MM.1S (cell line): Measurements from ENCODE around the gene KLHL9.

ENCODE experiments used
- DNase-seq: peaks from one replicate; pipeline ENCODE4 v3.0.0-alpha.2; 2015
- H2AFZ ChIP-seq: fragments of 300-600 bp; sonication (generic); 2 replicates; pipeline ENCODE4 v1.6.0; 2016; ENCODE audit warnings: antibody characterized with exemption, low read length
- H3F3A ChIP-seq: fragments of 300-600 bp; sonication (generic); 2 replicates; pipeline ENCODE4 v1.6.1; 2016; ENCODE audit warnings: mild to moderate bottlenecking, antibody characterized with exemption, low read length, moderate library complexity, mixed read lengths; ENCODE audit not compliant: insufficient read depth
- H3K27ac ChIP-seq: fragments of 300-600 bp; sonication (generic); 2 replicates; pipeline ENCODE4 v1.5.1; 2016; ENCODE audit warnings: mild to moderate bottlenecking, low read length
- H3K27me3 ChIP-seq: fragments of 300-600 bp; sonication (generic); replicated peaks from 2 replicates; pipeline ENCODE4 v1.6.0; 2016; ENCODE audit warnings: low read length; ENCODE audit not compliant: insufficient read depth
- H3K36me3 ChIP-seq: fragments of 300-600 bp; sonication (generic); replicated peaks from 2 replicates; pipeline ENCODE4 v1.6.1; 2016; ENCODE audit warnings: mild to moderate bottlenecking, low read length, mixed read lengths; ENCODE audit not compliant: insufficient read depth
- H3K4me1 ChIP-seq: fragments of 300-600 bp; sonication (generic); 2 replicates; pipeline ENCODE4 v1.6.1; 2016; ENCODE audit warnings: low read length, mixed read lengths
- H3K4me2 ChIP-seq: fragments of 300-600 bp; sonication (generic); 2 replicates; pipeline ENCODE4 v1.6.0; 2016; ENCODE audit warnings: low read depth, low read length
- H3K4me3 ChIP-seq: fragments of 300-600 bp; sonication (generic); 2 replicates; pipeline ENCODE4 v1.5.1; 2016; ENCODE audit warnings: low read length, mixed read lengths
- H3K79me2 ChIP-seq: fragments of 300-600 bp; sonication (generic); 2 replicates; pipeline ENCODE4 v1.6.1; 2016; ENCODE audit warnings: mixed run types, low read length, mixed read lengths
- H3K9ac ChIP-seq: fragments of 300-600 bp; sonication (generic); 2 replicates; pipeline ENCODE4 v1.6.1; 2016; ENCODE audit warnings: low read length, mixed read lengths
- H3K9me2 ChIP-seq: fragments of 300-600 bp; sonication (generic); replicated peaks from 2 replicates; pipeline ENCODE4 v1.6.1; 2016; ENCODE audit warnings: mild to moderate bottlenecking, low read length, mixed read lengths; ENCODE audit not compliant: insufficient read depth
- H3K9me3 ChIP-seq: fragments of 300-600 bp; sonication (generic); replicated peaks from 2 replicates; pipeline ENCODE4 v1.6.1; 2016; ENCODE audit warnings: mild to moderate bottlenecking, low read length, mixed read lengths; ENCODE audit not compliant: insufficient read depth
- H4K20me1 ChIP-seq: fragments of 300-600 bp; sonication (generic); 2 replicates; pipeline ENCODE4 v1.6.1; 2016; ENCODE audit warnings: mild to moderate bottlenecking, low read length, moderate library complexity, mixed read lengths; ENCODE audit not compliant: insufficient read depth
- CTCF ChIP-seq: fragments of 300-600 bp; sonication (generic); IDR thresholded peaks from 2 replicates; pipeline ENCODE4 v1.5.1; 2016; ENCODE audit warnings: antibody characterized with exemption, low read length, mixed read lengths
- EZH2 ChIP-seq: fragments of 300-600 bp; sonication (generic); optimal IDR thresholded peaks from 2 replicates; pipeline ENCODE3; 2017; ENCODE audit warnings: low read depth, mild to moderate bottlenecking, antibody characterized with exemption, low read length, mixed read lengths
- EZH2phosphoT487 ChIP-seq: fragments of 300-600 bp; sonication (generic); IDR thresholded peaks from 2 replicates; pipeline ENCODE4 v1.6.1; 2018; ENCODE audit warnings: antibody characterized with exemption, low read length

Gene KLHL9

GRCh38 chr9:21350787-21351186 is 15.6 kb upstream of the KLHL9 start, which contains the start of gene IFNA6:
Gene IFNA6, minus strand, starts transcription at chr9:21350887. Its CDS starts 0 bp downstream, at chr9:21350887.
- H2AFZ ChIP-seq = no peak within 1 kb of the TSS
- H3K4me1 ChIP-seq = no peaks in the 10 kb centered on the region
- DNase-seq = no peak
- no peaks in the 10 kb centered on the region for H3K36me3 ChIP-seq
- H3K9me3 ChIP-seq = no peaks in the 10 kb centered on the region
- H3F3A ChIP-seq = no peaks in the 10 kb centered on the region
- H3K4me2 ChIP-seq = no peak within 1 kb of the TSS
- TF ChIP-seq CTCF (no peak), EZH2phosphoT487 (no peak), EZH2 (no peak)
- H3K27me3 ChIP-seq = peaks cover 12% of the 10 kb centered on the region
- H3K79me2 ChIP-seq = no peaks in the 10 kb centered on the region
- no peak within 1 kb of the TSS for H3K4me3 ChIP-seq
- H3K9me2 ChIP-seq = no peaks in the 10 kb centered on the region
- H3K27ac ChIP-seq = no peak within 1 kb of the TSS
- H3K9ac ChIP-seq = no peak within 1 kb of the TSS
- H4K20me1 ChIP-seq = no peaks in the 10 kb centered on the region

- H3K27me3 ChIP-seq = no peaks in the 10 kb centered on the region
- no peak overlapping the region for H3K4me2 ChIP-seq
- H2AFZ ChIP-seq = no peak overlapping the region
Measured at GRCh38 chr9:21348430-21348970, 13.3 kb upstream of the KLHL9 start.

GRCh38 chr9:21340735-21341134 is 5.5 kb upstream of the KLHL9 start:
- TF ChIP-seq EZH2 (no peak), EZH2phosphoT487 (no peak), CTCF (no peak)
- H2AFZ ChIP-seq = no peak overlapping the region
- no peaks in the 10 kb centered on the region for H3K9me3 ChIP-seq
- no peak for DNase-seq
- no peaks in the 10 kb centered on the region for H4K20me1 ChIP-seq
- H3K36me3 ChIP-seq = no peaks in the 10 kb centered on the region
- no peak overlapping the region for H3K4me3 ChIP-seq
- no peak overlapping the region for H3K4me2 ChIP-seq
- no peak overlapping the region for H3K27ac ChIP-seq
- H3K9me2 ChIP-seq = no peaks in the 10 kb centered on the region
- H3K4me1 ChIP-seq = no peaks in the 10 kb centered on the region
- H3F3A ChIP-seq = no peaks in the 10 kb centered on the region
- no peak overlapping the region for H3K9ac ChIP-seq
- H3K79me2 ChIP-seq = no peaks in the 10 kb centered on the region
- no peaks in the 10 kb centered on the region; the same call in 1 of the 2 replicates for H3K27me3 ChIP-seq

More at GRCh38 chr9:21348430-21348970, 13.3 kb upstream of the KLHL9 start:
- no peak overlapping the region for H3K9ac ChIP-seq
- no peak for TF ChIP-seq CTCF
- no peak for TF ChIP-seq EZH2
- no peak for TF ChIP-seq EZH2phosphoT487
- no peaks in the 10 kb centered on the region for H3K79me2 ChIP-seq
- H3K4me3 ChIP-seq = no peak overlapping the region
- H3K9me2 ChIP-seq = no peaks in the 10 kb centered on the region
- no peak for DNase-seq
- no peaks in the 10 kb centered on the region for H3K4me1 ChIP-seq
- no peaks in the 10 kb centered on the region for H3K9me3 ChIP-seq
- H3F3A ChIP-seq = no peaks in the 10 kb centered on the region
- H4K20me1 ChIP-seq = no peaks in the 10 kb centered on the region
- no peaks in the 10 kb centered on the region for H3K36me3 ChIP-seq
- no peak overlapping the region for H3K27ac ChIP-seq
